WTC11 (cell line): ENCODE measurements around the gene C1orf226. TPM values are rescaled to one million over a fixed set of nuclear protein-coding genes. Genes with fewer than 3 reads are reported as not detected.
"Not testable (repeated sequence)": the region's sequence is repeated elsewhere in the genome, so short reads cannot be mapped to it uniquely, and the experiment has no call there.

Source experiments
- ATAC-seq: fragments of 200-7000 bp; cut with Tn5 transposase; 2 replicates; pipeline ENCODE4 v1.10.0; 2021; ENCODE audit warnings: mild to moderate bottlenecking, moderate library complexity
- CTCF ChIA-PET: fragments of 300-600 bp; sonication (Branson Sonifier 250); formaldehyde crosslinking; loops from one replicate; lab custom pipeline; 2021; ENCODE audit warnings: antibody characterized with exemption; lab: Charles Lee
- POLR2A ChIA-PET: fragments of 350-600 bp; sonication (Branson Sonifier 250); formaldehyde crosslinking; loops from one replicate; lab custom pipeline; 2021; ENCODE audit warnings: antibody characterized with exemption; lab: Charles Lee
- DNase-seq: peaks from one replicate; pipeline ENCODE4 v3.0.0; 2021; ENCODE audit warnings: low spot score
- H3K27ac Mint-ChIP-seq: 2 replicates; pipeline ENCODE4 v1.8.0; 2021; ENCODE audit warnings: mixed read lengths
- H3K27me3 Mint-ChIP-seq: 2 replicates; pipeline ENCODE4 v1.8.0; 2021; ENCODE audit warnings: low read depth, mild to moderate bottlenecking, moderate library complexity, mixed read lengths
- H3K36me3 Mint-ChIP-seq: 2 replicates; pipeline ENCODE4 v1.8.0; 2021; ENCODE audit warnings: mixed read lengths
- H3K4me1 Mint-ChIP-seq: 2 replicates; pipeline ENCODE4 v1.8.0; 2022; ENCODE audit warnings: mixed read lengths
- H3K4me3 Mint-ChIP-seq: 2 replicates; pipeline ENCODE4 v1.8.0; 2021; ENCODE audit warnings: mild to moderate bottlenecking, moderate library complexity, mixed read lengths
- H3K9me3 Mint-ChIP-seq: 2 replicates; pipeline ENCODE4 v1.8.0; 2021; ENCODE audit warnings: mixed read lengths
- ATF2 ChIP-seq: sonication (generic); formaldehyde crosslinking; IDR thresholded peaks from 2 replicates; pipeline ENCODE4 v1.8.1; 2022; ENCODE audit warnings: low read depth, missing genetic modification reagents, borderline replicate concordance
- ATF3 ChIP-seq: sonication (generic); formaldehyde crosslinking; conservative IDR thresholded peaks from 2 replicates; pipeline ENCODE4 v1.8.1; 2022; ENCODE audit warnings: mild to moderate bottlenecking, missing genetic modification reagents
- E2F4 ChIP-seq: sonication (generic); formaldehyde crosslinking; IDR thresholded peaks from 2 replicates; pipeline ENCODE4 v1.8.1; 2022; ENCODE audit warnings: low read depth, mild to moderate bottlenecking, moderate library complexity, missing genetic modification reagents, borderline replicate concordance
- E2F5 ChIP-seq: sonication (generic); formaldehyde crosslinking; IDR thresholded peaks from 2 replicates; pipeline ENCODE4 v1.8.1; 2022; ENCODE audit warnings: mild to moderate bottlenecking, moderate library complexity, missing genetic modification reagents
- ETV6 ChIP-seq: sonication (generic); formaldehyde crosslinking; IDR thresholded peaks from 2 replicates; pipeline ENCODE4 v1.8.1; 2022; ENCODE audit warnings: mild to moderate bottlenecking, missing genetic modification reagents
- MAX ChIP-seq: sonication (generic); formaldehyde crosslinking; IDR thresholded peaks from 2 replicates; pipeline ENCODE4 v1.8.0; 2022; ENCODE audit warnings: mild to moderate bottlenecking, missing genetic modification reagents
- NFATC4 ChIP-seq: fragments of 250-450 bp; sonication (Bioruptor Pico); IDR thresholded peaks from 2 replicates; pipeline ENCODE4 v1.9.0; 2021; ENCODE audit warnings: mild to moderate bottlenecking
- NFYB ChIP-seq: sonication (generic); formaldehyde crosslinking; conservative IDR thresholded peaks from 2 replicates; pipeline ENCODE4 v1.8.0; 2022; ENCODE audit warnings: low read depth, missing genetic modification reagents
- NR3C1 ChIP-seq: sonication (generic); formaldehyde crosslinking; conservative IDR thresholded peaks from 2 replicates; pipeline ENCODE4 v1.8.1; 2023; ENCODE audit warnings: low read depth, mild to moderate bottlenecking, missing genetic modification reagents
- PRRX2 ChIP-seq: fragments of 250-450 bp; sonication (Bioruptor Pico); IDR thresholded peaks from 2 replicates; pipeline ENCODE4 v1.8.0; 2021; ENCODE audit warnings: mild to moderate bottlenecking
- TEAD1 ChIP-seq: sonication (generic); formaldehyde crosslinking; IDR thresholded peaks from 2 replicates; pipeline ENCODE4 v1.8.0; 2022; ENCODE audit warnings: mild to moderate bottlenecking, missing genetic modification reagents
- ZBTB21 ChIP-seq: sonication (generic); formaldehyde crosslinking; IDR thresholded peaks from 2 replicates; pipeline ENCODE4 v1.8.1; 2023; ENCODE audit warnings: mild to moderate bottlenecking, missing genetic modification reagents, borderline replicate concordance
- ZNF121 ChIP-seq: sonication (generic); formaldehyde crosslinking; IDR thresholded peaks from 2 replicates; pipeline ENCODE4 v1.8.0; 2023; ENCODE audit warnings: missing genetic modification reagents
- ZNF232 ChIP-seq: sonication (generic); formaldehyde crosslinking; IDR thresholded peaks from 2 replicates; pipeline ENCODE4 v1.8.0; 2022; ENCODE audit warnings: mild to moderate bottlenecking, missing genetic modification reagents
- ZNF317 ChIP-seq: sonication (generic); formaldehyde crosslinking; IDR thresholded peaks from 2 replicates; pipeline ENCODE4 v1.8.1; 2023; ENCODE audit warnings: low read depth, mild to moderate bottlenecking, moderate library complexity, missing genetic modification reagents, borderline replicate concordance
- ZNF423 ChIP-seq: fragments of 250-450 bp; sonication (Bioruptor Pico); IDR thresholded peaks from 2 replicates; pipeline ENCODE4 v2.1.2; 2022; ENCODE audit warnings: mild to moderate bottlenecking, moderate library complexity
- ZNF512 ChIP-seq: sonication (generic); formaldehyde crosslinking; IDR thresholded peaks from 2 replicates; pipeline ENCODE4 v1.8.1; 2022; ENCODE audit warnings: missing genetic modification reagents, borderline replicate concordance
- total RNA-seq: library from RNA; stranded (reverse); gene quantifications from 3 replicates; pipeline ENCODE4 v1.2.3, GENCODE V29; 2021

Gene C1orf226
- total RNA-seq, 1 experiment from 2014 or later = 21.4 TPM

- TF ChIP-seq ZNF423 (CRISPR knock-in tag) (no peak), ZNF121 (CRISPR knock-in tag) (no peak), ZBTB21 (no peak), E2F4 (CRISPR knock-in tag) (no peak), ZNF512 (no peak), NFATC4 (no peak), ETV6 (CRISPR knock-in tag) (no peak)
Measured at GRCh38 chr1:162417650-162418049, 36.1 kb downstream of the C1orf226 start (continued).

GRCh38 chr1:162418584-162418983, 37.1 kb downstream of the C1orf226 start:
- DNase-seq, POLR2A ChIA-PET, H3K27ac Mint-ChIP-seq, H3K4me3 Mint-ChIP-seq, H3K4me1 Mint-ChIP-seq, H3K36me3 Mint-ChIP-seq, H3K27me3 Mint-ChIP-seq, ATAC-seq: not testable (repeated sequence)
- H3K9me3 Mint-ChIP-seq = peaks cover 12% of the 10 kb centered on the region
- CTCF ChIA-PET = interaction anchor here (1.1 to 1.4 kb wide), 2 partner anchors 61 to 362 kb away, joined by 4 read pairs; no protein-coding TSS in a partner anchor

- H3K27me3 Mint-ChIP-seq, H3K27ac Mint-ChIP-seq, H3K4me3 Mint-ChIP-seq, ATAC-seq, POLR2A ChIA-PET, DNase-seq, H3K4me1 Mint-ChIP-seq, H3K36me3 Mint-ChIP-seq: not testable (repeated sequence)
- CTCF ChIA-PET = interaction anchor here (1.1 to 1.4 kb wide), 2 partner anchors 62 to 363 kb away, joined by 3 to 4 read pairs; no protein-coding TSS in a partner anchor
- peaks cover 14% of the 10 kb centered on the region for H3K9me3 Mint-ChIP-seq
Measured at GRCh38 chr1:162419450-162419931, 38.0 kb downstream of the C1orf226 start.

GRCh38 chr1:162420120-162420519, 38.6 kb downstream of the C1orf226 start:
- CTCF ChIA-PET = interaction anchor here (1.4 kb wide), 1 partner anchor 62 kb away, joined by 3 read pairs; no protein-coding TSS in a partner anchor
- ATAC-seq (no peak), DNase-seq (no peak)
- Mint-ChIP-seq H3K27me3 (no peaks in the 10 kb centered on the region), H3K27ac (no peak overlapping the region), H3K36me3 (peaks cover 6% of the 10 kb centered on the region), H3K4me3 (no peak overlapping the region), H3K9me3 (peaks cover 15% of the 10 kb centered on the region), H3K4me1 (no peaks in the 10 kb centered on the region)
- POLR2A ChIA-PET = no interaction called here
- TF ChIP-seq ATF3 (CRISPR knock-in tag) = no peak
- no peak for TF ChIP-seq PRRX2

GRCh38 chr1:162421258-162422164, 40.0 kb downstream of the C1orf226 start:
- Mint-ChIP-seq H3K4me1 (no peaks in the 10 kb centered on the region), H3K27me3 (no peaks in the 10 kb centered on the region), H3K4me3 (no peak overlapping the region), H3K9me3 (peaks cover 12% of the 10 kb centered on the region), H3K36me3 (no peaks in the 10 kb centered on the region), H3K27ac (no peak overlapping the region)
- DNase-seq (no peak), ATAC-seq (no peak)
- CTCF ChIA-PET = no interaction called here
- TF ChIP-seq TEAD1 = no peak
- no peak for TF ChIP-seq ZNF423 (CRISPR knock-in tag)
- TF ChIP-seq NR3C1 (CRISPR knock-in tag) = no peak
- TF ChIP-seq ZBTB21 = no peak
- no peak for TF ChIP-seq MAX
- no peak for TF ChIP-seq ZNF317
- TF ChIP-seq E2F5 = no peak
- TF ChIP-seq NFYB (CRISPR knock-in tag) = no peak
- TF ChIP-seq ATF2 (CRISPR knock-in tag) = no peak
- TF ChIP-seq ZNF232 (CRISPR knock-in tag) = no peak
- no peak for TF ChIP-seq ATF3 (CRISPR knock-in tag)
- POLR2A ChIA-PET = no interaction called here
